Skin epidermis (tissue), 12 donors: Measurements from ENCODE around the gene BCCIP.

ENCODE experiments used
- H3K27ac ChIP-seq, 21 experiments: fragments of 200-600 bp; sonication (generic) in 11 of 21; one replicate each; pipeline ENCODE4 v1.5.0; 2020; ENCODE audit warnings: mild to moderate bottlenecking in 3 of 21, inconsistent platforms in 2 of 21, moderate library complexity in 2 of 21
- H3K4me3 ChIP-seq, 7 experiments: fragments of 200-600 bp; sonication (generic) in 2 of 7; one replicate each; pipeline ENCODE4 v1.5.0; 2020; ENCODE audit warnings: inconsistent platforms in 2 of 7, mild to moderate bottlenecking in 2 of 7, moderate library complexity in 1 of 7

BCCIP gene

GRCh38 chr10:125878957-125879835 lies 55.9 kb downstream of the BCCIP start:
- H3K27ac ChIP-seq = no peak overlapping the region
- H3K4me3 ChIP-seq = no peak overlapping the region

GRCh38 chr10:125880719-125881118 lies 57.4 kb downstream of the BCCIP start:
- Histone ChIP-seq H3K27ac (no peak overlapping the region), H3K4me3 (no peak overlapping the region)

DNA sequence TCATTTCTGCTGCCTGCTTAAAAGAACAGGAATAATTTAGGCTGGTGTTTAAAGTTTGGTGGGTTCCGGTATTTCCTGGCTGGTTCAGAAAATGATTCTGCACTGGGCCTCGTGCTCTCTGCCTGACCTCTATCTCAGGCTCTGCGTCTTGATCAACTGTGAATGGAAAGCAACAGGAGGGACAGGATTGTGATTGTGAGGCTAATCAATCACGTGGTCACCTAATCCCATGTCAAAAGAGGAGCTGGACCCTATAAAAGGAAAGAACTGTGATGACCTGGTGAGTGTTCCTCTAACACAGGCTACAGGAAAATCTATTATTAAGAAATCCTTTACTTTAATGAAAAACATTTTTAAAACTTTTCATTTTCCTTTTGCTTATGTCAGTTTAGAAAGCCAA lies 57.8 kb downstream of the BCCIP start, which contains the start of gene DHX32:
Gene DHX32, minus strand, starts transcription at position 101 of the 400 bp plus-strand sequence. CDS start 468 bp downstream, outside the sequence.
- no peak within 1 kb of the TSS for H3K4me3 ChIP-seq
- no peak within 1 kb of the TSS for H3K27ac ChIP-seq

- no peak overlapping the region for H3K4me3 ChIP-seq
- no peak overlapping the region for H3K27ac ChIP-seq
Measured at GRCh38 chr10:125882596-125882995, 59.2 kb downstream of the BCCIP start.

DNA sequence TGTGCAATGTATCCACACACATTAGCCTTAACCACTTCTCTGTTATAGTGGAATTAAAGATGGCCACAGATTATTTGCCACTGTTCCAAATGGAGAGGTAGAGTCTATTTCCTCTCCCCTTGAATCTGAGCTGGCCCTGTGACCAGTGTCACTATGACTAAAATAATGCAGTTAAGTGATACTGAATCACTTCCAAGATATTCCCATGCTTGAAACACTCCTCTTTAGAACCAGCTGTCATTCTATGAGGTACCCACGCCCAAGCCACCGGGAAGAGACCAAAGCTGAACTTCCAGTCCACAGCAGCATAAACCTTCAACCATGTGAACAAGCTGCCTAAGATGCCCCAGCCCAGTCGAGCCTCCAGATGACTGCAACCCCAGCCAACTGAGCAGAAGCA lies 59.9 kb downstream of the BCCIP start:
- no peak overlapping the region for H3K4me3 ChIP-seq
- H3K27ac ChIP-seq = no peak overlapping the region
